Fibroblast of lung (primary cell): ENCODE results near the gene ALDH7A1. TPM values are rescaled to one million over a fixed set of nuclear protein-coding genes. Genes with fewer than 3 reads are reported as not detected.

Experiments used
- DNase-seq, 2 donors: peaks; one replicate each; pipeline versions ENCODE4 v3.0.0 to v3.0.0-alpha.2; 2010; ENCODE audit warnings: low read depth in 2 of 2
- H2AFZ ChIP-seq: 2 replicates; pipeline ENCODE4 v1.5.1; 2012; ENCODE audit warnings: low read length, control low read depth, inconsistent platforms
- H3K27ac ChIP-seq: 2 replicates; pipeline ENCODE4 v1.5.1; 2011; ENCODE audit warnings: low read length, control low read depth; ENCODE audit not compliant: insufficient read depth
- H3K27me3 ChIP-seq: 2 replicates; pipeline ENCODE4 v1.5.1; 2011; ENCODE audit warnings: mild to moderate bottlenecking, low read length; ENCODE audit not compliant: control insufficient read depth, insufficient read depth
- H3K36me3 ChIP-seq: 2 replicates; pipeline ENCODE4 v1.5.1; 2011; ENCODE audit warnings: low read length; ENCODE audit not compliant: control insufficient read depth, insufficient read depth
- H3K4me1 ChIP-seq: 2 replicates; pipeline ENCODE4 v1.5.1; 2011; ENCODE audit warnings: low read length; ENCODE audit not compliant: control insufficient read depth, insufficient read depth; ENCODE audit errors: extremely low read depth
- H3K4me2 ChIP-seq: 2 replicates; pipeline ENCODE4 v1.5.1; 2011; ENCODE audit warnings: low read length, control low read depth; ENCODE audit not compliant: insufficient read depth; ENCODE audit errors: extremely low read depth
- H3K4me3 ChIP-seq, 4 experiments: fragments of 200-600 bp in 1 of 4; sonication (generic) in 1 of 4; replicated peaks in 1 of 4; 2 replicates each; pipeline ENCODE4 v1.5.1; 2011 to 2016; ENCODE audit warnings: low read length in 4 of 4, low read depth in 3 of 4, mild to moderate bottlenecking in 3 of 4, control low read depth in 2 of 4, inconsistent platforms in 1 of 4, mixed read lengths in 1 of 4; ENCODE audit not compliant: insufficient read depth in 1 of 4; ENCODE audit errors: control extremely low read depth in 1 of 4
- H3K79me2 ChIP-seq: 2 replicates; pipeline ENCODE4 v1.5.1; 2012; ENCODE audit warnings: mild to moderate bottlenecking, low read length, inconsistent platforms; ENCODE audit not compliant: control insufficient read depth, insufficient read depth
- H3K9ac ChIP-seq: 2 replicates; pipeline ENCODE4 v1.5.1; 2011; ENCODE audit warnings: mild to moderate bottlenecking, low read length, control low read depth; ENCODE audit not compliant: insufficient read depth
- H3K9me3 ChIP-seq: 2 replicates; pipeline ENCODE4 v1.5.1; 2012; ENCODE audit warnings: low read depth, low read length; ENCODE audit not compliant: control insufficient read depth, insufficient read depth
- H4K20me1 ChIP-seq: 2 replicates; pipeline ENCODE4 v1.5.1; 2011; ENCODE audit warnings: low read length; ENCODE audit not compliant: control insufficient read depth, insufficient read depth; ENCODE audit errors: extremely low read depth
- CTCF ChIP-seq, 2 donors: IDR thresholded peaks in 1 of 2; conservative IDR thresholded peaks in 1 of 2; 1 replicate in 1 of 2; 2 replicates in 1 of 2; pipeline ENCODE4 v1.5.1; 2011 to 2012; ENCODE audit warnings: low read length in 2 of 2, control low read depth in 1 of 2, inconsistent platforms in 1 of 2, low read depth in 1 of 2, mild to moderate bottlenecking in 1 of 2
- EZH2 ChIP-seq: IDR thresholded peaks from 2 replicates; pipeline ENCODE4 v1.5.1; 2012; ENCODE audit warnings: low read length, control low read depth, mild to moderate bottlenecking; ENCODE audit errors: missing control alignments
- polyA plus RNA-seq, 2 donors: library from polyadenylated mRNA; depleted of rRNA in 1 of 2; stranded (reverse) in 1 of 2; unstranded in 1 of 2; fragments of >200 nt; gene quantifications; 2 replicates each; pipeline ENCODE4 v1.2.1, GENCODE V29; 2011 to 2012; ENCODE audit warnings: missing spikeins in 1 of 2
- total RNA-seq: library from RNA; depleted of rRNA; stranded (reverse); fragments of >200 nt; gene quantifications from 2 replicates; pipeline ENCODE4 v1.2.1, GENCODE V29; 2014

ALDH7A1 gene
- total and polyA plus RNA-seq, 2 donors (not counting 1 experiment from before 2014, with no cell fraction given) = 44.8 to 53.3 TPM

- no peaks in the 10 kb centered on the region for H3K36me3 ChIP-seq
- no peak for DNase-seq
- H3K27ac ChIP-seq = no peak overlapping the region
- TF ChIP-seq EZH2 (no peak), CTCF (conservative IDR thresholded peaks at IDR 0.05 in 1 of 2, IDR thresholded peaks at IDR 0.05 in 1 of 2; ENCODE audit: low read depth in 1 of 2, low read length in 2 of 2) (no peak)
- no peaks in the 10 kb centered on the region for H3K27me3 ChIP-seq
- no peak overlapping the region for H3K9ac ChIP-seq
- no peak overlapping the region for H3K4me3 ChIP-seq
- H2AFZ ChIP-seq = peak overlapping the region; percentile 30
- H3K9me3 ChIP-seq = no peaks in the 10 kb centered on the region
- H3K4me2 ChIP-seq = no peak overlapping the region
- H4K20me1 ChIP-seq = no peaks in the 10 kb centered on the region
- no peaks in the 10 kb centered on the region for H3K79me2 ChIP-seq
- peaks cover 6% of the 10 kb centered on the region for H3K4me1 ChIP-seq
Measured at GRCh38 chr5:126523818-126524510, 71.1 kb downstream of the ALDH7A1 start.

DNA sequence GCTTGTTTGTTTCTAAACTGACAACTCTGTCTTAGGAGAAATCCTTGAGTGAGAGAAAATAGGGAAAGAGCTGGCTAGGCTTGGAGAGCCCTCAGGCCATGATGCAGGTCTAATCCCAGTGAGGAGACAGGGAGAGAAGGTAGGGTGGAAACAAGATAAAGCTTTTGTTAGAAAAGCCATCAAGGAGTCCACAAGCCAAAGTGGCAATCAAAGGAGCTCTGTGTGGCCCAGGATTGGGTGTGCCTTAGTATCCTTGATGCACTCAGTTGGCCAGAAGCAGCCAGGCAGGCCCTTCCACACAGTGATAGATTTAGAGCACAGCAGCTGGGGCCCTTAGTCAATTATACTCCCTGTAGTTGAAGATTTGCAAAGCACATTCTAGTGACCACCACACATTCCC lies 73.9 kb downstream of the ALDH7A1 start:
- Histone ChIP-seq H4K20me1 (no peaks in the 10 kb centered on the region), H3K27ac (no peak overlapping the region), H3K4me3 (no peak overlapping the region), H2AFZ (no peak overlapping the region), H3K27me3 (no peaks in the 10 kb centered on the region), H3K79me2 (no peaks in the 10 kb centered on the region), H3K4me2 (no peak overlapping the region), H3K9ac (no peak overlapping the region), H3K4me1 (peaks cover 9% of the 10 kb centered on the region), H3K9me3 (no peaks in the 10 kb centered on the region), H3K36me3 (no peaks in the 10 kb centered on the region)
- DNase-seq = no peak
- TF ChIP-seq EZH2 (no peak), CTCF (conservative IDR thresholded peaks at IDR 0.05 in 1 of 2, IDR thresholded peaks at IDR 0.05 in 1 of 2; ENCODE audit: low read depth in 1 of 2, low read length in 2 of 2) (no peak)

DNA sequence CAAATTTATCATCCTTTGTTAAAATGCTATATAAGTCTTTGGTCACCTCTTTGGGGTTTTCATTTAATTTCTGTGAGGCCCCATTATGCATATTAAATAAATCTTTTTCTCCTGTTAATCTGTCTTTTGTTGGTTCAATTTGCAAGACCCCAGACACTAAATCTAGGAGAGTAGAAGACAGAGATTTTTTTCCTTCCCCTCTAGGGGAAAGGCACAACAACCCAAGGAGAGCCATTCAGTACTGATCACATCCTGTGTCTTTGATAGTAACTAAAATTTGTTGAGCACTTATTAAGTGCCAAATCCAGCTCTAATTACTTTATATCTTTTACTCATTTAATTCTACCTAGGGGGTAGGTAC lies 74.4 kb downstream of the ALDH7A1 start:
- Histone ChIP-seq H3K27me3 (no peaks in the 10 kb centered on the region), H3K9me3 (no peaks in the 10 kb centered on the region), H3K27ac (no peak overlapping the region), H3K4me2 (no peak overlapping the region), H3K4me3 (no peak overlapping the region), H3K79me2 (no peaks in the 10 kb centered on the region), H3K4me1 (peaks cover 8% of the 10 kb centered on the region), H4K20me1 (no peaks in the 10 kb centered on the region), H3K9ac (no peak overlapping the region), H2AFZ (no peak overlapping the region), H3K36me3 (no peaks in the 10 kb centered on the region)
- TF ChIP-seq EZH2 (no peak), CTCF (conservative IDR thresholded peaks at IDR 0.05 in 1 of 2, IDR thresholded peaks at IDR 0.05 in 1 of 2; ENCODE audit: low read depth in 1 of 2, low read length in 2 of 2) (no peak)
- DNase-seq = no peak
